Measurements from ENCODE around the gene PRKCA. TPM values are rescaled to one million over a fixed set of nuclear protein-coding genes. Genes with fewer than 3 reads are reported as not detected.

PRKCA gene
- polyA plus RNA-seq, 4 donors: 14.1 to 24.5 (median 22.7) TPM

DNA sequence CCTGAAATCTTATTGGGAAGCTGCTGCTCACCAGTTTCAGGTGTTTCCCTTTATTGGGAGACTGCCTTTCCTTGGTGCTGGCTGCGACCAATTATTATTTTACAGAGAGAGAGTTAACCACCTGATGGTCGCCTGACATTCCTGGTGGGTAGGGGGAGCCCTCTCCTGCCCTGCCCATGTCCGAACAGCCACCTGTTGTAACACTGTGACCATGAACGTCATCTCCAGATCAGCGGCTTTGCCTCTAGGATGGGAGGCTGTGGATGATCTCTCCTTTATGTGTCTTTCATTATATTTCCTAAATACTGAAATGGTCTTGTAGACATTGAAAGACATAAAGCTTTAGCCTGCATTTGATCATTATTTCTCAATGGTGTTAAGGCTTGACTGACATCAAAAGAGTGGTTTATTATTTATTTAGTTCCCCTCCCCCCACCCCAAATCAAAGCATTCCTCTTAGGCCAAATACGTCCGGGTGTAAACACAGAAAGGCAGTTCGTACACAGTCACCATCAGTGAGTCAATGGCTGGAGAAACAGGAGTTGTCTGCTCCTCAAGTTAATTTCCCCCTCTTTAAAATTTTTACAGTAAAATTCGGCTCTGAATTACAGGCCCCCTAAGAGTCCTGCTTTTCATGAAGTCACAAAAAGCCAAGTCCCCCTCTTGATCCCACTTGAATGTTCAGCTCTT is 474.7 kb downstream of the PRKCA start:
- no peak for DNase-seq (ENCODE audit: low read depth in 4 of 4, low spot score in 3 of 4)

DNA sequence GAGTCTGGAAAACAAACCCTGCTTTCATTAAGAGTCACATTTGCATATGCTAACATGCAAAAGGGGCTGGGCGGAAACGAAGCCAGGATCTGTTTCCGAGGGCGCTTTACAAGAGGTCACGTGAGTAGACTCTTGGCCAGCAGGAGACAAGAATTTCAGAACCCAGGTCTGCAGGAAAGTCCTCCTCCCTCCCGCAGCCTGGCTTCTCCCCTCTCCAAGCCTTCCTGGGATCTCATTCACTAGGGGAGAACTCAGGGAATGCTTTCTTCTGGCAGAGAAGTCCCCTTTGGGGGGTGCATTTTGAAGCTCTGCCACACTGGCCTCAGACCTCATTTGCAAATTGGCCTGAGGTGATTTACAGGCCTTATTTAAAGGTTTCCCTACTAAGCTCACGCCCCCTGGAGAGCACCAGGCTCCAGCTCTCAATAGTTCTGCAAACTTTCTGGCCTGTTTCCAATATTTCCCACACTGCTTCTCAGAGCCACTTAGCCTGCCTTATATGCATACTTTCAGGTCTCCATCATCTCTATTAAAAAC is 475.3 kb downstream of the PRKCA start:
- no peak for DNase-seq (ENCODE audit: low read depth in 4 of 4, low spot score in 3 of 4)

DNA sequence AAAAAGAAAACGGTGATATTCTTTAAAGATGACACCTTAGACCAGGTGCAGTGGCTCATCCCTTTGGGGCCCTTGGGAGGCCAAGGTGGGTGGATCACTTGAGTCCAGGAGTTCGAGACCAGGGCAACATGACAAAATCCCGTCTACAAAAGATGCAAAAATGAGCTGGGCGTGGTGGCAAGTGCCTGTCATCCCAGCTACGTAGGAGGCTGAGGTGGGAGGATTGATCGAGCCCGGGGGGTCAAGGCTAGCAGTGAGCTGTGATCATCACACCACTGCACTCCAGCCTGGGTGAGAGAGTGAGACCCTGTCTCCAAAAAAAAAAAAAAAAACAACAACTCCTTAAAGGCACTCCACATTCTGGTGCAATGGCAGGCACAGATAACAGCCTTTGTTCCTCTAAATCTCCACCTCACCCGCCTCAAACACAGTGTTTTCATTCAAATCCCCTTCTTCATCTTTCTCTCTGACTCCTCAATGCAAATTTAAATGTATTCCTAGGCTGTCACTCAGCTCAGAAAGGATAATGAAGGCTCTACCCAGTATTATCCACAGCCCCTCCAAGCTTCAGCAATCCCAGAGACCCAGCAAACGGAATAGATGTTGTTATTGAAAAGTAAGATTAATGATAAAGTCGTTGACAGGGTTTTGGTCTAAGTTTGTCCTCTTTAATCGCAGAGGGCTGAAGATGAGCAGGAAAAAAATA is 476.3 kb downstream of the PRKCA start:
- DNase-seq (ENCODE audit: low read depth in 4 of 4, low spot score in 3 of 4): no peak

DNA sequence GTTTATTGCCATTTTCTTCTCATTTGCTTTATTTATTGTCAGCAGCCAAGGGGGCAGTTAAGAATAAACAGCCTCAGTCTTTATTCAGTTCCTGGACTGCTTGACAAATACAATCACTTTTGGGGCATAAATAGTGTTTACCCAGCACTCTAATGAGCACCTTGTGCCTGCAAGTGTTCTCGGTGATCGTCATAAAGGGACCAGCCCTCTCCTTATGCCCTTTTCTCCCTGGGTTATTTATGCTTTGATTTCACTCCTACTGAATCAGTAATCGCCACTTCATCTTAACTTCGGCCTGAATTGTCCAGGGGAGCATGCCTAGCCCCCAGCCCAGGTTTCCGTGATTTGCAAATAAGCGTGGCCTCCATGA is 476.8 kb downstream of the PRKCA start:
- DNase-seq (ENCODE audit: low read depth in 4 of 4, low spot score in 3 of 4): no peak

DNA sequence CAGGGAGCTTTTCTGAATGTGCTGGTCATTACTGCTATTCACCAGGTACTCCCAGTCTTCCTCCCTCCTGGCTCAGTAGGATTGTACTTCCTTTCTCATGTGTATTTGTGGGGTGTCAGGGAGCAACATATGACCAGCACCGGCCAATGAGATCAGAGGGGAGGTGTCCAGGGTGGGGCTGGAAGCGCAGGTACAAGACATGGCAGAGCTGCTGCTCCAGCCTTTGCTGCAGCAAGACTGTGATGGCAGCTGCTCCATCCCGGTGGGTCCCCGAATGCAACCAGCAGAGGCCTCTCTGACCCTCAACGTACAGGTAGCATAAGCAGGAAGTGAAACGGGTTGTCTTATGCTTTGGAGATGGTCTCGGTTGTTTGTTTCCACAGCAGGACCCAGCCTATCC is 478.7 kb downstream of the PRKCA start:
- no peak for DNase-seq (ENCODE audit: low read depth in 4 of 4, low spot score in 3 of 4)

DNA sequence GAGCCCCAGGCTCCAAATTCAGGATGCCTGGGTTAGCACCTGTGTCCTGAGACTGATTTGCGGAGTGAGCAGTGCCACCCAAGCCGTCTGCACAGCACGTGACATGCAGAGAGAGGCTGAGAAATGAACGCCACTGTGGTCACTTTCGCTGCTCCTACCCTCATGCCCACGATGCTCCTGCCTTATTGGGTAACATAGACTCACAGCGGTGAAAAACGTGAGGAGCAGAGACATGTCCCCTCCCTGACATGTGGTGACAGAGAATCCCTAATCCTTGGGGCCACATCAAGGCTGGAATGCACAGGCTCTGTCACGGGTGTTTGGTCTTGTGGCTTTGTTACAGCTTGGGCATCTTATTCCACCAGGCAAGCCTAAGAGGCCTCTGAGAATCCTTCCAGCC is 480.4 kb downstream of the PRKCA start:
- no peak for DNase-seq (ENCODE audit: low read depth in 4 of 4, low spot score in 3 of 4)

DNA sequence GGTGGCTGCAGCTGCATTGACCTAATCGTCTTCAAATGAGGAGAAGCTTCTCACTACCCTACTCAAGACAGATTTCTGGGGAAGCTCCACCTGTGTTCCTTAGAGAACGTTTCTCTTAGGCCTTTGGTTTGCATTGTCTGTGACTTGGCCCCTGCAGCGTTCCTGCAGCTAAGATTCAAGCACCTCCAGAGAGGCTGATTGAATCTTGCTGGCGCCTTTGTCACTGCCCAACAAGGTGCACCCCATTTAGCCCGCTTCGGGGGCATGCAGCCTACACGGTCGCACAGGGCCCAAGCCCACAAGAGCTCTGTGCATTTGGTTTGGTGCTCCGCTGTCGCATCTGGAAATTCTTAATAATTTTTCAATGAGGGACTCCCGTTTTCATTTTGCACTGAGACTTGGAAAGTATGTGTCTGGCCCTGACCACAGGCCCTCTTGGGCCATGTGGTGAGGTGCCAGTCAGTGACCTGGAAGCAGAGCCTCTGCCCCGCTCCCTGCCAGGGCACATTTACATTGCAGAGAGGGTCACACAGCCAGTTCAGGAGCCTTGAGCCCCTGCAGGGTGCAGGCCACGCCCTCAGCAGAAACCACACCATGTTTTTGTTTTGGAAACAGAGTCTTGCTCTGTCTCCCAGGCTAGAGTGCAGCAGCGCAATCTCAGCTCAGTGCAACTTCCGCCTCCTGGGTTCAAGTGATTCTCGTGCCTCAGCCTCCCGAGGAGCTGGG is 481.4 kb downstream of the PRKCA start:
- DNase-seq (ENCODE audit: low read depth in 4 of 4, low spot score in 3 of 4): no peak

DNA sequence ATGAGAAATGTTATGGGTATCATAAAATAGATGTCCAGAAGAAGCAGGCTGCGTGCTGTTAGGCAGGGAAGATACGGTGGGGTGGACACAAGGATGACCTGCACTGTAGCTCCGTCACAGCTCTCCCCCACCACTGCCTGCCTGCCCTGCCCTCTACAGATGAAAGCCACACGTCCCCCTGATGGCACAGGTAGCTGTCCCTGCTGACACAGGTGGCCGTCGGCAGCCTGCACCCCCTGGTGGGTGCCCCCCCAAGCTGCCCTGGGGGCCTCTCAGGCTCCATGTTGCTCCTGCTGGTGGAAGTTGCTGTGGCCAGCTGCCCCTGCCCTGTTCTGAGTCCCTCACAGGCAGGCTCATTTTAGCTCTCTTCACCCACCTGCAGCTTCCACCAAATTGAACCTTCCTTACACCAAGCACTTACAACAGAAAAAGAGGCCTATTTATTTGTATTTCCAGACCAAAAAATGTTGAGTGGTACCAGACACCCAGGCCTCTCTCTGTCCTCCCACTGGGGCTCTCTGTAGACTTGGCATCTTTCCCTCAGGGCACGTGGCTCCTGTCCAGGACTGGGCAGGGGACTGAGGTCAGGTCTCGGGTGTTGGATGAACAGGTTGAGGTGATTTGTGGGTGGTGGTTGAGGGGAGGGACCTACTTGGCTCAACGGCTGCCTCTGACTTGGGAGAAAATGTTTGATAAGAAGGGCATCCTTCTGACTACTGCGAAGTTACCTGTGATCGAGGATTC is 482.4 kb downstream of the PRKCA start:
- no peak for DNase-seq (ENCODE audit: low read depth in 4 of 4, low spot score in 3 of 4)

DNA sequence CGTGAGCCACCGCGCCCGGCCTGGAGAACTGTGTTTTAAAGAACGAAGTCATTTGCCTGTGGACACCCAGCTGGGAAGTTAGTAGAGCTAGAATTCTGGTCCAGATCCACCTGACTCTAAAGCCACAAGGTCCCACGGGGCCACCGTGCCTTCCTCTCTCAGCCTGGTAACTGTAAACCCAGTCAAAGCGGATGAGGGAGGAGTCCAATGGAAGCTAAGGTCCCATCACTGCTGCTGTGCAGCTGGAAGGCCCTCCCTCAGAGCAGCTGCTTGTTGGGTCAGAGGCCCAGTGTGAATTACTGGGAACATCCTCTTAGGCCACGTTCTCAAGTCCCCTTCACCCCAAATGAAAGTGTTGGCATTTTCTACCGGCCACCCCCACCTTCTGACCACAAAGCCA is 483.7 kb downstream of the PRKCA start:
- no peak for DNase-seq (ENCODE audit: low read depth in 4 of 4, low spot score in 3 of 4)

DNA sequence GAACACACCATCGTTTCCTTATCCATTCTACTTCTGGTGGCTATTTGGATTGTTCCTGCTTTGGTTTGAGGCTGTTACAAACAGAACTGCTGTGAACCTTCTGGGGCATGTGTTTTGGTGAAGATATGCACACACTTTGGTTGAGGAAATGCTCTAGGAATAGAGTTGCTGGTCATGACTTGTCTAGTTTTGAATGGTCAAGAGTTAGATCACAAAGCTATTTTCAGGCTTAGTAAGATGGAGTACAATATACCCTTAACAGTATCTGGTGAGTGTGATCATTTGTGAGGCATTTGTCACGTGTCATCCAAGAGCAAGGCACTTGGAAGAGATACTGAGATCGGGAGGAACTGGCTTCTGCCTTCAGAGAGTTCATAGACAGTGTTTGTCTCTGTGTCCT is 485.5 kb downstream of the PRKCA start:
- no peak for DNase-seq (ENCODE audit: low read depth in 4 of 4, low spot score in 3 of 4)

DNA sequence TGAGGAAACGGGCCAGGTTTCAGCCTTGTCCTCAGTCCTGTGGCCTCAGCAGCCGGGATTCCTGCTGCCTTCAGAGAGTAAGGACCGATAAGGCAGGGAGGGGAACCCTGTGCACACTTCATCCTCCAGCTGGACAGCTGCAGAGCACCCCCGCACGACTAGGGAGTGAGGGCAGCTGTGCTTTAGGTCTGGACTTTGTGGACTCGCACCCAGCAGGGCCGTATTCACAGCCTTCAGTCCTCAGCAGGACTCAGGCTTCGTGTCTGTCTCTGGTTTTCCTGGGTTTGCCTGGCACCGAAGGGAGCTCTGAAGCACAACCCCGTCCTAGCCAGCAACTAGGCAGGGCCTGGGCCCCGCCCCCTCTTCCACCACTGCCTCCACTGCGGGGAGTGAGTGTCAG is 486.7 kb downstream of the PRKCA start:
- DNase-seq (ENCODE audit: low read depth in 4 of 4, low spot score in 3 of 4): no peak

DNA sequence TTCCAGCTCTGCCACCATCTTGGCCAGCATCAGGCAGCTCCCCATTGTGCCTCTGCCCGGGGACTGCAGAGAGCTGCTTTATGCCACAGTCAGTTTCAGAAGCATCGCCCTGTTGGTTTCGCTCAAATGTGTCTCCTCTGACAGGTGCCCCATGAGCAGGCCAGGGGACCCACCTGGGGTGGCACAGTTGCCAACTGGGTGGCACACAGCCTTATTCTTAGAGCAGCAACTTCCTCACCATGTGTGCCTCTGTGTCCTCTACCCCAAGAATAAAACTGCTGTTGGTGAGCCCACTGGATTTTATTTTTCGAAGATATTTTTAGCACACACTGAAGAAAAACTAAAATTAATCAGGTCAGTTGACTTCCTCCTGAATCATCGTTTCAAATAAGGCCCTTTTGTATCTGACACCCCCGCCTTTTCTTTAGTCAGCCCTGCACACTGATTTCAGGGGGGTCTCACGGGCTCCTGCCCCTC is 487.6 kb downstream of the PRKCA start:
- DNase-seq (ENCODE audit: low read depth in 4 of 4, low spot score in 3 of 4): no peak

DNA sequence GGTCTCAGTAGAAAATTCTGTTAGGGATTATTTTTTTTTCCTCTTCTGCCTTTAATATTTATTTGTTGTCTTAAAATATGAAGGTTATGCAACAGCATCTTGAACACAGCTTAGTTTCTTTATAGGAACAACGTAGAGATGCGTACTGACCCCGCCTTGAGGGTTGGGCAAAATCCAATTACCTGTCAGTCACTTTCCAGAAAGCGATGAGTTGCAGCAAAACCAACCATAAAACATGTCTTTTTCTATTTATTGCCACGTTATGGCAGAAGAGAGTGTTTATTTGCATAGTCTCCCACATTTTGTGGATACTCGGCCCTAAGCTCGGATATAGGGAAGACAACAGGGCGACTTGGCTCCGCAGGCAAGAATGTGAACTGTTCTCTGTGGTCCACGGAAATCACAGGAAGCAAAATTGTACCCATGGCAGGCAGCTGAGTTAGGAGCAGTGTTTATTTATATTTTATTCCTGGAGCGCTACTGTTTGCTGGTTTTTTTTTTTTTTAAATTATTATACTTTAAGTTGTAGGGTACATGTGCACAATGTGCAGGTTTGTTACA is 488.2 kb downstream of the PRKCA start:
- DNase-seq (ENCODE audit: low read depth in 4 of 4, low spot score in 3 of 4): no peak

DNA sequence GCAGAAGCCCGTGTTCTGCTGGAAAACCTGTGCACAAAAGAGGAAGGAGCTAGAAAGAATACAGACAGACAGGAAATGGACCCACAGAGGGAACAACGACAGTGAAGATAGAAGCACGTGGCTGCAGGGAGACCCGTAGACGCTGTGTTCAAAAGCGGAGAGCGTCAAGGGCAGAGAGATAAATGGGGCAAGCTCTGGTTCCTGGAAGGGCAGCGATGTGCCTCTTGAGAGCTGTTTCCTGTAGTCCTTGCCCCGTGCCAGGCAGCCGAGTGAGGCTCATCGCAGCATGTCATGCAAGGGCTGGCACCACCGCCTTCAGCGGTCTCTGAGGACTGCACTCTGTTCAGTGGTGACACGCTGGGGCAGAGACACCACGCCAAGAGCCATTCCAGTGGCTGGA is 488.9 kb downstream of the PRKCA start:
- DNase-seq (ENCODE audit: low read depth in 4 of 4, low spot score in 3 of 4): no peak

DNA sequence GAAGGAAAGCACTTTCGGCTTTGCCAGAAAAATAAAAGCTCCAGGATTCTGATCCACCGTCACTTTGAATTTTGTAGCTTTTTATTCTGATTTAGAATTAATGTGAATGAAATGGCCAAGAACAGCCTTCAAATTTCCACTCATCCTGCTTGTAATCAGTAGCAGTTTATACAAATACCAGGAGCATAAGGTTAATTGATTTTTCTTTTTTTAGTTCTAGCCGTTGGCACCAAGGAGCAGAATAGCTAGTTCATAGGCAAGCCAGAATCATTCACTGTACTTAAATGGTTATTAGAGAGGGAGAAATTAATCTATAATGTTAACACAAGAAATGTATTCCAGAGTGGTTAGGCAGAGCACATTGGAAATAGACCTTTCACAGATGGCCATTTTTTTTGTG is 491.4 kb downstream of the PRKCA start:
- no peak for DNase-seq (ENCODE audit: low read depth in 4 of 4, low spot score in 3 of 4)

DNA sequence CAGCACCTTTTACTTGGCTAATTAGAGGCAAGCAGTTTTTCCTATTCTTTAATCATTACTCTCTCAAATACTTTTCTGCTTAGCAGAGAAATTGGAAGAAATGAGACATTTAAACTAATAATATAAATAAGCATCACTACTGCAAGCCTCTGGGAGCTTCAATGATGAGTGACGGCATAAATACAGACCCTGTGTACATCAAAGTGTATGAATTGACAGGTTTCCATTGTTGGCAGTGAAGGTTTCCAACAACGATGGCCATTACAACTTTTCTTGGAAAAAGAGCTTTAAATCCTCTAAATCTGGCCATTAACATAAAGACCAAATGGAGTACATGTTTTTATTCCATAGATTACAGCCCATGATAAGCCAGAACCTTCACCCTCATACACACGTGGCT is 493.1 kb downstream of the PRKCA start:
- no peak for DNase-seq (ENCODE audit: low read depth in 4 of 4, low spot score in 3 of 4)

DNA sequence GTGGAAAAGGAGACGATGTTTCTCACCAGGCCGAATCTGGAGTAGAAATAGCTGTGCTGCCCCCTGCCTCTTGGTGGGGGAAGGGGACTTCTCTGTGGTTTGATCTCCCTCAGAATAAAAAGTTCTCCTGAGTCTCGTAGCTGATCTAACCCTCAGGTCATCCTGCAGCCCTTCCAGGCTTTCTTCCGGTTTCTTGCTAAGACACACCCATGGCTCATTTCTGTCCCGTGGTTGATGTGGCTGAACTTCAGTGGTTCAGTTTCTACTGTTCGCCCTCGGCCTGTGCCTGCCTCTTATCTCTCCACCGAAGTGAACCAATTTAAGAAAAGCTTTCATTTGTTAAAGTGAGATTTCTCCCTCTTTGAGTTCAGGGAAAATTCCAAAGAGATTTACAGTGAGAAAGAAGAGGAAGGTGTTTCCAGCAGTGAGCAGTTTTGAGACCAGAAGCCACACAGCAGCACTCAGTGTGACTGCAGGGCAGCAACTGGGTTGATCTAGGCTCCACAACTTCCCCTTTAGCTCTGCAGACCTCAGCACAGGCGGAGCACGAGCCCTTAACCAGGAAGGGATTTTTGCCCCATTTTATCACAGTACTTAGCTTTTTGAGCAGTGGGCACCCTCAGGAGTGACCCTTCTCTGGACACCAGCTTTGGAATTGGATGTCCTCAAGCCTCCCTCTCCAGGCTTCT is 497.6 kb downstream of the PRKCA start:
- DNase-seq (ENCODE audit: low read depth in 4 of 4, low spot score in 3 of 4): no peak

DNA sequence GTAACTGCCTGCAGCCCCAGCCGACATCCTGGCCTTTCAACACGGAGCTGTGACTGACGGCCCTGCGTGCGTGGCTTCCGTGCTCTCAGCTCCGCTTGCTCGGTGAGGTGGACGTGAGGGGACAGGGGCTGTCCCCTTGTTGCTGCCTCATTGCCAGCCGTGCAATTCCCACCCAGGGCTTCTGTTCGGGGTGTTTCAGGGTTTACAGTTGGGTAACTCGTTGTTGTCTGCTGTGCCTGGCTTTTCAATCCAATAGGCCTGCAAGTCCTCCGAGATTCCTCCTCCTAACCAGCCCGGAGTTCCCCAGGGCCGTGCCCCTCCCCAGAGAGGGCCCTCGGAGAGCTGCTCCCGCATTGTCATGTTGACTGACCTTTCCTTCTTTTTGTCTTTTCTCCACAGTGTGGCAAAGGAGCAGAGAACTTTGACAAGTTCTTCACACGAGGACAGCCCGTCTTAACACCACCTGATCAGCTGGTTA is 501.1 kb downstream of the PRKCA start:
- DNase-seq (ENCODE audit: low read depth in 4 of 4, low spot score in 3 of 4): no peak

DNA sequence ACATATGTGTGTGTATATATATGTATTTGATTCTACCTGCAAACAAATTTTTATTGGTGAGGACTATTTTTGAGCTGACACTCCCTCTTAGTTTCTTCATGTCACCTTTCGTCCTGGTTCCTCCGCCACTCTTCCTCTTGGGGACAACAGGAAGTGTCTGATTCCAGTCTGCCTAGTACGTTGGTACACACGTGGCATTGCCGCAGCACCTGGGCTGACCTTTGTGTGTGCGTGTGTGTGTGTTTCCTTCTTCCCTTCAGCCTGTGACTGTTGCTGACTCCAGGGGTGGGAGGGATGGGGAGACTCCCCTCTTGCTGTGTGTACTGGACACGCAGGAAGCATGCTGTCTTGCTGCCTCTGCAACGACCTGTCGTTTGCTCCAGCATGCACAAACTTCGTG is 503.2 kb downstream of the PRKCA start:
- no peak for DNase-seq (ENCODE audit: low read depth in 4 of 4, low spot score in 3 of 4)

DNA sequence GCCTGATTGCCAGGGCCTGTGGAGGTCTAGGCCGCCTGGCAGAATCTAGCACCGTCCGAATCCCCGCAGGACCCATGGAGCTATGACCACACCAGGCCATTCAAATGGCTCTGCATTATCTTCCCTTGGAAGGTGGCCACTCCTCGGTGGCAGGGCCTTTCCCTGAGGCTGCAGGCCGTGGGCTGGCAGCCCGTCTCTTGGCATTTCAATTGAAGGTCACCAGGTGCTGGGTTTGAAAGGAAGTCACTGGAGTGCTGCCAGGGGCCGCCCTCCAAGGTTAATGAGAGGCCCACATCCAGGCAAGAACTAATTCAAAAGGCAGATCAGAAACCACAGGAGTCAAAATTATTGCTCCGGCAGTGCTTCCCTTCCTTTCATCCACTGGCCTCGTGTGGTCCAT is 504.8 kb downstream of the PRKCA start:
- DNase-seq (ENCODE audit: low read depth in 4 of 4, low spot score in 3 of 4): no peak
